Glutamatergic neuron (in vitro differentiated cells): ENCODE results near the gene MAGEA1. TPM values are rescaled to one million over a fixed set of nuclear protein-coding genes. Genes with fewer than 3 reads are reported as not detected.
"Not testable (repeated sequence)": the region's sequence is repeated elsewhere in the genome, so short reads cannot be mapped to it uniquely, and the experiment has no call there.

ENCODE experiments used
- DNase-seq: peaks from one replicate; pipeline ENCODE4 v3.0.0; 2022
- H3K27ac Mint-ChIP-seq: one replicate; pipeline ENCODE4 v1.8.0; 2020; ENCODE audit warnings: mild to moderate bottlenecking, mixed read lengths, inconsistent platforms; ENCODE audit not compliant: unreplicated experiment
- H3K27me3 Mint-ChIP-seq: one replicate; pipeline ENCODE4 v1.8.0; 2020; ENCODE audit warnings: mild to moderate bottlenecking, moderate library complexity, mixed read lengths, inconsistent platforms; ENCODE audit not compliant: unreplicated experiment
- H3K36me3 Mint-ChIP-seq: one replicate; pipeline ENCODE4 v1.8.0; 2020; ENCODE audit warnings: mild to moderate bottlenecking, mixed read lengths, inconsistent platforms; ENCODE audit not compliant: unreplicated experiment
- H3K4me1 Mint-ChIP-seq: one replicate; pipeline ENCODE4 v1.8.0; 2020; ENCODE audit warnings: mild to moderate bottlenecking, low read depth, mixed read lengths, inconsistent platforms; ENCODE audit not compliant: unreplicated experiment
- H3K4me3 Mint-ChIP-seq: one replicate; pipeline ENCODE4 v1.8.0; 2020; ENCODE audit warnings: mild to moderate bottlenecking, mixed read lengths, inconsistent platforms; ENCODE audit not compliant: unreplicated experiment
- H3K9me3 Mint-ChIP-seq: one replicate; pipeline ENCODE4 v1.8.0; 2020; ENCODE audit warnings: mild to moderate bottlenecking, moderate library complexity, mixed read lengths, inconsistent platforms; ENCODE audit not compliant: unreplicated experiment
- CTCF ChIP-seq: fragments of 200-600 bp; sonication (generic); IDR thresholded peaks from one replicate; pipeline ENCODE4 v1.5.0; 2021; ENCODE audit not compliant: partially characterized antibody, unreplicated experiment
- total RNA-seq: library from RNA; stranded (reverse); fragmentation: NEBNext Ultra II Directional; extraction: Animal tissue kit (Norgen Biotek cat#: 25700); gene quantifications from one replicate; pipeline ENCODE4 v1.2.1, GENCODE V29; 2021; ENCODE audit not compliant: unreplicated experiment

MAGEA1 gene
- total RNA-seq, 1 donor from 2014 or later: not detected

GRCh38 chrX:153158319-153158718 lies 20.8 kb upstream of the MAGEA1 start:
- Mint-ChIP-seq H3K27ac (no peak overlapping the region), H3K9me3 (no peaks in the 10 kb centered on the region), H3K4me3 (no peak overlapping the region), H3K4me1 (no peaks in the 10 kb centered on the region), H3K36me3 (no peaks in the 10 kb centered on the region), H3K27me3 (no peaks in the 10 kb centered on the region)
- no peak for DNase-seq
- TF ChIP-seq CTCF: no peak

DNA sequence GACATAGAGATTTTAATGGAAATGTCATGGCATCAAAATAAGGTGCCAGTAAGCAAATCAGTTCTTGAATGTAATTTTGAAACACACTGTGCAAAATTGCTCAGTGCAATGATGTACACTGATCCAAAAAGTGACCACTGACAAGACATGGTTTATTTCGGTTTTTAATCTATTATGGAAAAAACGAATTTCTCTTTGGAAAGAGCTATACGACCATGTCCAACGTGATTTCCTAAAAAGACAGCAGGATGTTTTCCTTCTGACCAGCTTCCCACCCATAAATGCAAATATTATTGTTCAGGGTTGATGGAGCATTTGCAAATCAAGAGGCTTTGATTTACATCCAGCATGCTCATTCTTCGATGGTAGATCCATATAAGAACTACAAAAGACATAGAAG lies 17.1 kb upstream of the MAGEA1 start:
- H3K4me1 Mint-ChIP-seq: no peaks in the 10 kb centered on the region
- H3K9me3 Mint-ChIP-seq: no peaks in the 10 kb centered on the region
- no peak overlapping the region for H3K27ac Mint-ChIP-seq
- no peaks in the 10 kb centered on the region for H3K36me3 Mint-ChIP-seq
- no peaks in the 10 kb centered on the region for H3K27me3 Mint-ChIP-seq
- no peak overlapping the region for H3K4me3 Mint-ChIP-seq
- no peak for DNase-seq
- no peak for TF ChIP-seq CTCF

- Mint-ChIP-seq H3K36me3 (no peaks in the 10 kb centered on the region), H3K4me1 (no peaks in the 10 kb centered on the region), H3K4me3 (no peak overlapping the region), H3K27me3 (no peaks in the 10 kb centered on the region), H3K27ac (no peak overlapping the region), H3K9me3 (no peaks in the 10 kb centered on the region)
- no peak for TF ChIP-seq CTCF
- DNase-seq: no peak
These were observed 14.4 kb upstream of the MAGEA1 start for GRCh38 chrX:153164733-153165132.

- not testable (repeated sequence) for DNase-seq, H3K9me3 Mint-ChIP-seq, H3K27ac Mint-ChIP-seq, H3K4me1 Mint-ChIP-seq, H3K36me3 Mint-ChIP-seq, H3K27me3 Mint-ChIP-seq, H3K4me3 Mint-ChIP-seq
These were observed 10.7 kb upstream of the MAGEA1 start for GRCh38 chrX:153168423-153168822.

GRCh38 chrX:153181822-153182221 lies 2.7 kb downstream of the MAGEA1 start:
- H3K27me3 Mint-ChIP-seq: no peaks in the 10 kb centered on the region
- no peak for DNase-seq
- H3K27ac Mint-ChIP-seq: no peak overlapping the region
- H3K36me3 Mint-ChIP-seq: no peaks in the 10 kb centered on the region
- no peaks in the 10 kb centered on the region for H3K9me3 Mint-ChIP-seq
- H3K4me3 Mint-ChIP-seq: no peak overlapping the region
- no peaks in the 10 kb centered on the region for H3K4me1 Mint-ChIP-seq
- no peak for TF ChIP-seq CTCF

- TF ChIP-seq CTCF: no peak
- no peaks in the 10 kb centered on the region for H3K36me3 Mint-ChIP-seq
- no peak overlapping the region for H3K4me3 Mint-ChIP-seq
- peaks cover 3% of the 10 kb centered on the region for H3K27me3 Mint-ChIP-seq
- no peaks in the 10 kb centered on the region for H3K4me1 Mint-ChIP-seq
- H3K27ac Mint-ChIP-seq: no peak overlapping the region
- no peaks in the 10 kb centered on the region for H3K9me3 Mint-ChIP-seq
- no peak for DNase-seq
These were observed 5.7 kb downstream of the MAGEA1 start for GRCh38 chrX:153184787-153185186.
